Karpas-422 (cell line): ENCODE results near the gene TMTC4. TPM values are rescaled to one million over a fixed set of nuclear protein-coding genes. Genes with fewer than 3 reads are reported as not detected.

ENCODE experiments used
- total RNA-seq: library from RNA; depleted of rRNA; stranded (reverse); fragments of >200 nt; shearing (Covaris generic); gene quantifications from 2 replicates; pipeline ENCODE4 v1.2.3, GENCODE V29; 2014; ENCODE audit warnings: low replicate concordance; rRNA removed

Gene TMTC4
- total RNA-seq, 1 experiment from 2014 or later: 62.7 TPM

Other genes with a start within 250 kb of the TMTC4 start
- gene GGACT, start 86.0 kb downstream of the TMTC4 start, total RNA-seq: 8.8 and 12.4 TPM in 2 replicates